HG03139 (cell line): ENCODE measurements around the gene PRRT1.
A peak's percentile ranks its signal among the peaks of the same experiment; 100 is the strongest.
"Not testable (repeated sequence)": the region's sequence is repeated elsewhere in the genome, so short reads cannot be mapped to it uniquely, and the experiment has no call there.

Source experiments
- ATAC-seq: cut with Tn5 transposase; IDR thresholded peaks from one replicate; pipeline ENCODE4 v1.9.1; 2021; ENCODE audit not compliant: unreplicated experiment

PRRT1 gene

DNA sequence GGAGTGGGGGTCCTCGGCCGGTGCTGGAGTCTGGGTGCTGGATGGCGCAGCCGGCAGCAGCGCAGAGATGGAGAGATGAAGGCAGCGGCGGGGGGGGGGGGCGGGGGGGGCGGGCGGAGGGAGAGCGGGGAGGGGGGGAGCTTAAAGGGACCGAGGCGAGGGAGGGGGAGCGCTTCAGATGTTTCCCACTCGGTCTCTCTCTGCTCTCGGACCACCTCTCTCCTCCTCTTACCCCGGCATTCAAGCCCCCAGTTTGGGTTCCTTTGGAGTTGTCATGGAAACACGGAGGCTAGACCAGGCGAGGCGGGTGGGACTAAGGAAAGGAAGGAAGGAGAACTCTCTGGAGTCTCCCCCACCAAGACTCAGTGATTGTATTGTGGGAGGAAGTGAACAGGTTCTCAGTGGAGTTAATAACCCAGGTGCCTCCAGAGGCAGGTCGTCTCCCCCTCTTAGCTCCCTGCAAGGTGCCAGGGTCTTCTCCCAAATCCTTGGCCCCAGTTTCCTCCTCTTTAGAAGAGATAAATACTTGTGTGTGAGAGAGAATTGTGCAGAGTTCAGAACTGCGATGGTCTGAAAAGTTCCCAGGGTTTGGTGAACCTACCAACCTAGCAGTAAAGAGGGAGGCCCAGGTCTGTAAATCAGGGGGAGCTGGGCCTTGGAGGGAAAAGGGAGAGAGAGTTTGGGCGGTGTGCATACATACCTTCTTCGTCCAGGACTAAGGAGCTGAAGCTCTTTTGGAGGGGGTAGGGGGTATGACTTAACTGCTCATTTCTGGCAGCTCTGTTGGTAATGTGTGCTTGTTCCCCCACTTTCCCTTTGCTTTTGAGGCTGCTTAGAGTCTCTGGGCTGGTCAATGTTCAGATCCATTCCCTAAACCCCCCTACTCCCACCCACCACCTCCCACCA, at the start of gene PRRT1:
TSS of gene PRRT1 (minus strand) at position 77 of the 906 bp plus-strand sequence. CDS start 112 bp downstream, outside the sequence.
- no peak for ATAC-seq

DNA sequence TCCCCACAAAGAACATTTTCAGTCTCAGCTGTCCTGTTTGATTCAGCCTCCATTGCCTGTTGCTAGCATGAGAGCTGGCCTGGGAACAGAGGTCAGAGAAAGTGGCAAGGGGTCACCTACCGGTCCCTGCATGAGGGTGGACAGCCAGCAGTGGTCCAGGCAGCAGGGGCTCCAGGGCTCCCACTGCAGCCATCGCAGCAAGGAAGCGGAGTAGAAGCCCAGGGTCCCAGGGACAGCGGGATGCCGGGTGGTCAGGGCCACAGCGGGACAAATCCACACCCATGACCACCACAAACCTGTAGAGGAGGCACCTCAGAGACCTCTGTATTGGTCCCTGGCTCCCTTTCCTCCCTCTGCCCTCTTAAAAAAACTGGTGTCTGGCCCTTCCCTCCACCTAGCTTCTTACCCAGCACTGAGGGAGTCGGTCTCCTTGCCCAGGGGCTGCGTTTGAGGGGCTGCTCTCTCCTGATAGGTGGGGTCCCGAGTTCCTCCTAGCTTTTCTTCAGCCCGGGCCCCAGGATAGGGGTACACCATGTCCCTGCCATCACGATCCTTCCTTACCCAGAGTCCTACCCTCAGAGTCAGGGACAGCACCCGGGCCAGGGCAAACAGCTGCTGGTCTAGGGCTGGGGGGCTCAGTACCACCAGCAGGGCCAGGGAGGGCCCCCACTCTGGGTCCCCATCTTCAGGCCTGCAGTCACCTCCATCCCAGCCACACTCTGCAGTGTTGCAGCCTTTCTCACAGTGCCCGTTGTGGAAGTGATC, 49.2 kb upstream of the PRRT1 start:
- ATAC-seq = no peak

DNA sequence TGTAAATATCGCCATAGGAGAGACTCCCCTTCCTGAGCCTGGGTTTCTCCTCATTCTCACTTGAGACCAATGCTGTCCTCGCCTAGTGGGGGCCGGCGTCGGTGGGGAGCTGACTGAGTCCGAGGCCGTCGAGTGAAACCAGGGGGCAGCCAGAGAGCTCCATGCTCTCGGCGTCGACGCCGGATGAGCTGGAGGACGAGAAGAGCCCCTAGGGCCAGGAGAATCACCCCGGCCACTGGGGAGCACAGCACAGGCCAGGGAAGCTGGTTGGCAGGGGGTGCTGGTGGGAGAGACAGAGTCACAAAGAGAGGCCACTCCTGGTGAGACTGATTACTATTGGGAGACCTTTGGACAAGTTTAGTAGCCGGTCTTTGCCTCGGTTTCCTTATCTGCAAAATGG, 47.1 kb upstream of the PRRT1 start:
- ATAC-seq = no peak

GRCh38 chr6:32198345-32198696, 46.6 kb upstream of the PRRT1 start:
- ATAC-seq = no peak

DNA sequence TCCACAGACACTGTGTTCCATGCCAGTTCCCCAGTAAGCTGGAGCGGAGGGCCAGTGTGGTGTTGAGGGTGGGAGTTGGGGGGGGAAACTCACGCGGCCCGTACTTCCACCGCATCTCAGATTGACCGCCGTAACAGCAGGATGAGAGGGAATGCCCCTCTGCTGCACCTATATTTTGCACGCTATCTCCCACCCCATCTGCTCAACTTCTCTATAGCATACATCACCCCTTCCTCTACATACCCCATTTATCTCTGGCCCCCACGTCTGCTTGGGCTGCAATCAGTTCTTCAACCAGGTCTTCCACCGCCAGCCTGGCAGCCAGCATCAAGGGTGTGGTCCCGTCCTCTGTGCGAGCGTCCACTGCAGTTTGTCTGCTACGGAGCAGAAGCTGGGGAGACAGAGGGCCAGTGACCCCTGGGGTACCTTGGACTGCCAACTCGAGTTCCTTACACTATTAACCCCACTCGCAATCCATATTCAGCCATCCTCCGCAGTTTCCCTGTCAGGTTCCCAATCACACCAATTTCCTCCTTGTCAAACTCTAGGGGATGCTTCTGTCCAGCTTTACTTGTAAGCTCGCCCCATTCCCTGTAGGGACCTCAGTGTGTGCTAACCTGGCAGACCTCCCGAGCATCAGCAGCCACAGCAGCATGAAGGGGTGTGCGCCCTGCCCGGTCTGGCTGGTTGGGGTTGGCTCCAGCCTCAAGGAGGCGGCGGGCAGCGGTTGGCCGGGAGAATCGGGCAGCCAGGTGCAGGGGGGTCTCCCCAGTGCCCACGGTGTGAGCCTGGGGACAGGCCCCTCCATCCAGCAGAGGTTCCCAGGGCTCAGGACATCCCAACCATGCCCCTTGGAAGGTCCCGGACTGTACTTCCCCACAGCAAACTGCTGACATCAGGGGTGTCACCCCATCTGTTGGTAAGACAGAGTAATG, 45.2 kb upstream of the PRRT1 start:
- no peak for ATAC-seq

DNA sequence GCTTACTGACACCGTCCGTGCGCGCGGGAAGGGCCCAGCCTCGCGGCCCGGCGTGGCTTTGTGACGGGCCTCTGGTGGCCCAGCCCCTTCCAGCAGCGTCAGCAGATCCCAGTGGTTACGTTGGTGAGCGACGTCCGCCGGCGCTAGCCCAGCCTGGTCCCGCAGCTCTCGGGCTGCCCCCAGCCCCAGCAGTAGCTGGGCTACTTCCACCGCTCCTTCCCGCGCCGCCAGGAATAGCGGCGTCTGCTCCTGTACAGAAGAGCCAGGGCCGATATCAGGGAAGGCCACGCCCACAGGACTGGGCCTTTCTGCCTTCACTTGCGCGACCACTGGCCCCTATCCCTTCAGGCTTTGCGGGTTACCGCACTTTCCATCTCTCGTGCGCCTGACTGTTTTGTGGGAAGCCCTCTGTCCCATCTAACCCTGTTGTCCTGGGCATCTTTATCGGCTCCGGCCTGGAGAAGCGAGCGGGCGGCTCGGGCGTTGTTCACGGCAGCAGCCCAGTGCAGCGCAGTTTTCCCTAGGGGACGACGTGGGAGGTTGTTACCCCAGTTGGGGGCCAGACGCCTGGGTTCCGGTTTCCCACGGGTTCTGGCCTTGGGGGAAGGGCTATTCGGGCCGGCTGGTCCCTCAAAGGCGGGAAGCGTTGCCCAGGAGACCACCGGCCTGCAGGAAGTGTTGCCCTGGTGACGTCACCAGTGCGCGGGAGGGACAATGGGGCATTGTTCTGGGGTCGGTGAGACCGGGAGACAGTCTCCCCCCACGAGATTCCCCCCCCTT, 44.4 kb upstream of the PRRT1 start:
- ATAC-seq = peak; percentile 19

- peak; percentile 65 for ATAC-seq
Measured at GRCh38 chr6:32195652-32195901, 43.8 kb upstream of the PRRT1 start.

GRCh38 chr6:32194825-32195651, 43.3 kb upstream of the PRRT1 start:
- no peak for ATAC-seq

DNA sequence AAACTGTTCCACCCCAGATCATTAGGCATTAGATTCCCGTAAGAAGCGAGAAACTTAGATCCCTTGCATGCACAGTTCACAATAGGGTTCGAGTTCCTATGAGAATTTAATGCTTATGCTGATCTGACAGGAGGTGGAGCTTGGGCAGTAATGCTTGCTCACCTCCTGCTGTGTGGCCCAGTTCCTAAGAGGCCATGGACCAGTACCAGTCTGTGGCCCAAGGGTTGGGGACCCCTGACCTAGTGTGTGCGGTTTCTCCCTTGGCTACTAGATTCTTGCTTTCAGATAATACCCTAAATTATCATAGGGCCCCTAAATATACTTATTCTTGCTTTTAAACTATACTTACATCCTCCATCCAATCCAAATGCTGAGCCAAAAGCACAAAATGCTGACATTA, 42.6 kb upstream of the PRRT1 start:
- no peak for ATAC-seq

DNA sequence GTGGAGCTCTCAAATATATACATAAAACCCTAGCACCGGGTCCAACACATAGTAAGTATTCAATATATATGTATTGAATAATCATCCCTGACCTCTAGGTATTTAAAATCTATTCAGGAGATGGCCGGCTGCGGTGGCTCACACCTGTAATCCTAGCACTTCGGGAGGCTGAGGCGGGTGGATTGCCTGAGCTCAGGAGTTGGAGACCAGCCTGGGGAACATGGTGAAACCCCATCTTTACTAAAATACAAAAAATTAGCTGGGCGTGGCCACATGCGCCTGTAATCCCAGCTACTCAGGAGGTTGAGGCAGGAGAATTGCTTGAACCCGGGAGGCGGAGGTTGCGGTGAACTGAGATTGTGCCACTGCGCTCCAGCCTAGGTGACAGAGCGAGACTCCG, 41.4 kb upstream of the PRRT1 start:
- ATAC-seq = not testable (repeated sequence)

GRCh38 chr6:32192608-32193039, 40.9 kb upstream of the PRRT1 start, which contains the start of gene GPSM3:
GPSM3 (minus strand) TSS chr6:32192643; CDS start chr6:32192513, 130 bp downstream.
- no peak for ATAC-seq

GRCh38 chr6:32191696-32192607, 40.2 kb upstream of the PRRT1 start:
- ATAC-seq = no peak

DNA sequence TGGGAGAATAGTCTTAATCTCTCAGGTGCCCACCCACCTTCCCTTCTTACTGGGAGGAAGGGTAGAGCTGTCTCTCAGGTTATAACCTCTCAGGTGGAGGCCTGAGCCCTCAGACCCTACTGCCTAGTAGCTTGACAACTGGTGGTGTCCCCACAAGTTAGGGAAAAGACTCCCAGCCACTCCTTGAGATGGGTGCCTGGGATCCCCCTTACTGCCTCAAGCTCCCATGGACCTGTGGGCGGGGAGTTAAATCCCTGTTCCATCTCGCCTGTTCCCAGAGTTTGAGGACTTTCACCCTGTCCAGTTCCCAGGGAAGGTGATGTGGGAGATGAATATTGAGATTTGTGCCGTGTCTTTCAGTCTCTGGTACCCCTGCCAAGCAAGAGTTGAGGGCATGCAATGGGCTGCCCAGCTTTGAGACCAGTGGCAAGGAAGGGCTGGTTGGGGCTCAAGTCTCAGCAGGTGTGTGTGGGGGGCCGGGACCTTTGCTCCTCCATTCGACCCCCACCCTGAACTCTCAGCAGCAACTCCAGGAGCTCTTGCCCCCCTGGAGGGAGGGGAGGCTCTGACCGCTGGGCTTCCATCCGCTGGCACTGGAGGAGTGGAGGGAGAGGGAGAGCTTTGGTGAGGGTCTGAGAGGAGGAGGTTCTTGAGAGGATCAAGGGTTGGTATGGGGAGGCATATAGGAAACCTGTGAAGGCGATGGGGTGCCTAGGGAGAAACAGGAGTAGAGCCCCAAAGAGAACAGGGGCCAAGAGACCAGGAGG, 39.4 kb upstream of the PRRT1 start:
- ATAC-seq = no peak

DNA sequence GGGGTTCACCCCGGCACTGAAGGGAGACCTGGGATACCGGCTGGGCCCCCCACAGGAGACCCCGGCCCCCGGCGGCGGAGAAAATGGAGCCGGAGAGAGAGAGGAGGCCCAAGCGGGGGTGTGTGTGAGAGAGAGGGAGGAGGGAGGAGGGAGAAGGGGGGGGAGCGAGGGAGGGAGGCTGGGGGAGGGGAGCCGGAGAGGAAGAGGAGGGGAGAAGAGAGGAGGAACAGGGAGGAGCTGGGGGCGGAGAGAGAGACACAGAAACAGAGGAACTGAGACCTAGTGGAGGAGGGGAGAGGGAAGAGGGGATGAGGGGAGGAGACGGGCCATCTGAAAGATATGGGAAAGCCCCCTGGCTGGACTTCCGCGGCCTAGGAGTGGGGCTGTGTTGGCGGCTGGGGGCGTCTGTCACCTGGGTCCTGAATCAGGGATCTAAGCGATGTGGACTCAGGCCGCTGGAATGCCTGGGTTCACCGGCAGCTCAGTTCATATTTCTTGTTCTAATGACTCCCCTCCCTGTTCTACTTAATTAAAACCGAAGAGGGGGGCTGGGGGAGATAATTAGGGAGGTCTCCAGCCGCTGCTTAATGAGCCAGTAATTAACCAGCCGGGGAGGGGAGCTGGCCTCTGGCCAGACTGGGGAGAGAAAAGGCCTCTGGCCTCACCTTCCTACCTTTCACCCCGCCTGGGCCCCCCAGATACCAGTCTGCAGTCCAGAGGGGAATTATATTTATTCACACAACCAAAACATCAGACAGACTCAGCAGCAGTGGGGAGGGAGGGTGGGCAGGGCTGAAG, 38.5 kb upstream of the PRRT1 start, which contains the start of gene PBX2:
TSS of gene PBX2 (minus strand) at position 149 of the 798 bp plus-strand sequence. CDS start 287 bp downstream, outside the sequence.
- peak; percentile 57 for ATAC-seq

GRCh38 chr6:32189742-32190053, 38.0 kb upstream of the PRRT1 start:
- ATAC-seq = no peak

DNA sequence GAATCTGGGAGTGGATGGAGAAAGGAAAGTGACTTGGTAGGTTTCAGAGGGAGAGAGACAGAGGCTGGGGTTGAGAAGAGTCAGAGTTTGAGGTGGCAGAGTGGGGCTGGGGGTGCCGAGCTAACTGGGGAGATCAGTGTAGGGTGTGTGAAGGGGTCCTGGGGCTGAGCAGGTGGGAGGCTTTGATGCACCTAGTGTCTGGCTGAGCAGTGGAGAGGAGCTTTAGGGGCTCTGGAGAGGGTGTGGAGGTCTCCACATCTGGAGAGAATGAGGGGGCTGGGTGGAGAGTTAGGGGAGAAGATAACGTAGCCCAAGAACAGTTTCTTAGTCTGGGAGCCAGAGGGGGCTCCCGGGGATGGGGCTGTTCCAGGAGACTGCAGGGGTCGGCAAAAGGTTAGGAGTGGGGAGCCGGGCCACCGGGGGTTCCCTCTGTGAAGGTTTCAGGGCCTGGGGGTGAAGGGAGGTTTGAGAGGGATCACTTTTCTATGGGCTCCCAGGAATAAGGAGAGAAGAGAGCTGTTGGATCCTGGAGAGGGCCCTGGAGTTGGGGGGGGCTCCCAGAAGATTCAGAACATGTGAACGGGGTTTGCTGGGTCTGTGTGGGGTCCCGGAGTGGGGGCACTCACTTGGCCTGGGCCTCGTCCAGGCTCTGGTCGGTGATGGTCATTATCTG, 37.5 kb upstream of the PRRT1 start:
- ATAC-seq = no peak
